ENCODE results near the gene KRTAP4-5.
"Not testable (repeated sequence)": the region's sequence is repeated elsewhere in the genome, so short reads cannot be mapped to it uniquely, and the experiment has no call there.

KRTAP4-5 gene

GRCh38 chr17:41149652-41149985 is at the start of gene KRTAP4-5:
Gene KRTAP4-5, minus strand, starts transcription at chr17:41149825. Its CDS starts 58 bp downstream, at chr17:41149767.
- no peaks in the 10 kb centered on the region for H3K4me1 ChIP-seq
- no peaks in the 10 kb centered on the region for H3K36me3 ChIP-seq (replicated peaks)
- no peaks in the 10 kb centered on the region; the same call in 1 of the 2 replicates for H3K9me3 ChIP-seq
- DNase-seq (ENCODE audit: low spot score in 2 of 2) = no peak
- H3K4me3 ChIP-seq = no peak within 1 kb of the TSS
- in situ Hi-C loops (cut with MboI; ENCODE audit: low sequenced_read_pairs) = no loop called here
- peaks cover 11% of the 10 kb centered on the region; the same call in 1 of the 2 replicates for H3K27me3 ChIP-seq (ENCODE audit: low read depth)

DNA sequence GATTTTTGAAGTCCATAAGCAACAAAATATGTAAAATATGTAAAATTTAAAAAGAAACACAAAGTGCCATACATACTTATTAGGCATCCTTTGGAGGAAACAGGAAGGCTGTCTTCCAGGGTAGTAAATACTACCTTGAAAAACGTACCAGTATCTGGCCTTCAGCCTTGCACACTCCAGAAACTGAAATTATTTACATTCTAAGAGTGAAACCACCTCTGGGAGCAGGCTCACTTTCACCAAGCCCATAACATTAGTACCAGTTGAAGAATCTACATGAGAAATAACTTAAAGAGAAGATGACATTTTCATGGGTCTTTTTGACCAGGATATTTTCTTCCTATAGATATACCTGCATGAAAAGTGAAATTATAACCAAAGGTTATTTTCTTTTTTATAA is 46.4 kb upstream of the KRTAP4-5 start:
- no peaks in the 10 kb centered on the region for H3K36me3 ChIP-seq (replicated peaks)
- in situ Hi-C loops (cut with MboI; ENCODE audit: low sequenced_read_pairs) = no loop called here
- H3K9me3 ChIP-seq = no peaks in the 10 kb centered on the region
- no peaks in the 10 kb centered on the region for H3K4me1 ChIP-seq
- H3K27me3 ChIP-seq (ENCODE audit: low read depth) = no peaks in the 10 kb centered on the region
- no peak for DNase-seq (ENCODE audit: low spot score in 2 of 2)
- no peak overlapping the region for H3K4me3 ChIP-seq

DNA sequence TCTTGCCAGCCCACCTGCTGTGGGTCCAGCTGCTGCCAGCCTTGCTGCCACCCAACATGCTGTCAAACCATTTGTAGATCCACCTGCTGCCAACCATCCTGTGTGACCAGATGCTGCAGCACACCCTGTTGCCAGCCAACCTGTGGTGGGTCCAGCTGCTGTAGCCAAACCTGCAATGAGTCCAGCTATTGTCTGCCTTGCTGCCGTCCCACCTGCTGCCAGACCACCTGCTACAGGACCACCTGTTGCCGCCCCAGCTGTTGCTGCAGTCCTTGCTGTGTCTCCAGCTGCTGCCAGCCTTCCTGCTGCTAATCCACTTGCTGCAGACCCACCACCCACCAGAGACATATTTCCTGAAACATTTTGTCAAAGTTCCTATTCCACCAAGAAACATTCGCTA is 40.7 kb upstream of the KRTAP4-5 start:
- in situ Hi-C loops (cut with MboI; ENCODE audit: low sequenced_read_pairs) = no loop called here
- Histone ChIP-seq H3K4me3 (no peak overlapping the region), H3K4me1 (no peaks in the 10 kb centered on the region), H3K9me3 (no peaks in the 10 kb centered on the region), H3K36me3 (replicated peaks) (no peaks in the 10 kb centered on the region), H3K27me3 (ENCODE audit: low read depth) (peaks cover 5% of the 10 kb centered on the region)
- no peak for DNase-seq (ENCODE audit: low spot score in 2 of 2)

GRCh38 chr17:41189837-41190318 is 40.3 kb upstream of the KRTAP4-5 start, which contains the start of gene KRTAP9-1:
Gene KRTAP9-1, plus strand, starts transcription at chr17:41189887. Its CDS starts 0 bp downstream, at chr17:41189887.
- H3K9me3 ChIP-seq; H3K4me3 ChIP-seq; in situ Hi-C loops (cut with MboI; ENCODE audit: low sequenced_read_pairs); H3K27me3 ChIP-seq (ENCODE audit: low read depth); DNase-seq (ENCODE audit: low spot score in 2 of 2); H3K4me1 ChIP-seq; H3K36me3 ChIP-seq (replicated peaks): not testable (repeated sequence)

GRCh38 chr17:41186872-41187271 is 37.2 kb upstream of the KRTAP4-5 start:
- H3K9me3 ChIP-seq = no peaks in the 10 kb centered on the region
- no peaks in the 10 kb centered on the region for H3K4me1 ChIP-seq
- in situ Hi-C loops (cut with MboI; ENCODE audit: low sequenced_read_pairs) = no loop called here
- no peak overlapping the region for H3K4me3 ChIP-seq
- H3K36me3 ChIP-seq (replicated peaks) = no peaks in the 10 kb centered on the region
- H3K27me3 ChIP-seq (ENCODE audit: low read depth) = peaks cover 5% of the 10 kb centered on the region
- no peak for DNase-seq (ENCODE audit: low spot score in 2 of 2)

- H3K27me3 ChIP-seq (ENCODE audit: low read depth) = peaks cover 5% of the 10 kb centered on the region
- no peaks in the 10 kb centered on the region for H3K9me3 ChIP-seq
- no peaks in the 10 kb centered on the region for H3K36me3 ChIP-seq (replicated peaks)
- no peaks in the 10 kb centered on the region for H3K4me1 ChIP-seq
- DNase-seq (ENCODE audit: low spot score in 2 of 2) = no peak
- no peak overlapping the region for H3K4me3 ChIP-seq
- in situ Hi-C loops (cut with MboI; ENCODE audit: low sequenced_read_pairs) = no loop called here
Observed at GRCh38 chr17:41185001-41185400, 35.4 kb upstream of the KRTAP4-5 start.

- no peak within 1 kb of the TSS for H3K4me3 ChIP-seq
- H3K9me3 ChIP-seq = no peaks in the 10 kb centered on the region
- in situ Hi-C loops (cut with MboI; ENCODE audit: low sequenced_read_pairs) = no loop called here
- no peak for DNase-seq (ENCODE audit: low spot score in 2 of 2)
- H3K4me1 ChIP-seq = no peaks in the 10 kb centered on the region
- H3K36me3 ChIP-seq (replicated peaks) = no peaks in the 10 kb centered on the region
- peaks cover 5% of the 10 kb centered on the region for H3K27me3 ChIP-seq (ENCODE audit: low read depth)
Observed at GRCh38 chr17:41184480-41184961, 34.9 kb upstream of the KRTAP4-5 start, which contains the start of gene KRTAP4-1. Gene KRTAP4-1, minus strand, starts transcription at chr17:41184911. Its CDS starts 57 bp downstream, at chr17:41184854.

DNA sequence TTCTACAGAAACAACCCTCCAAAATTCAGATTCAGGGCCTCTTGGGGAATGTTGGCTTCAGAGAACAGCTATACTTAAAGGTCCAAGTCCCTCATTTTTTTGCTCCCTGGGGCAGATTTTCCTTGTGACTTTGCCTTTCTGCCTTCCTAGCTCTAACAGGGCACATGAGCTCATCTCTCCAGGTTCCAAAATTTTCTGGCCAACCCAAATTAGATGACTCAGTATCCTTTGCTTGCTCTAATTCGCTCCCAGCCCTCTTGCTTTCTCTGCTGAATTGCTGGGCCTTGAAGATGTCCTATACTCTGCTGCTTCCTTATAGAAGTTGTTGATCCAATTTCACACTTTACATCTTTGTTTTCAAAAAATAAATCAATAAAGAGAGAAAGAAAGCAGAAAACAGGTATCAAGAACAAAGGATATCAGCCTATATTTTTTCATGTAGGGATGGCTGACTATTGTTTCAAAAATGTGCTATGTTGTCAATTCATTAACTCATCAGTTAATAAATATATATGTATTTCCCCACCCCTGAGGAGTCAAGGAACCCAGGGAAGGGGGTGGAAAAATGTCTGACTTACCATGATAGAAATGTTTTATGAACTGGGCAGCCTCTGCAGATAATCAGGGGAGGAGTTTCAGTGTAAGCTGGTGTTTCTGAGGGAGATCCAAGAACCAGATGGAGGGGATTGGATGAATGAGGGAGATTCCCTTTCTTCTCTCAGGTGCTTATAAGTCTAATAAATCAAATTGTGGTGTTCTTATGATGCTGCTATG is 29.4 kb upstream of the KRTAP4-5 start:
- no peak for DNase-seq (ENCODE audit: low spot score in 2 of 2)
- Histone ChIP-seq H3K9me3 (no peaks in the 10 kb centered on the region), H3K4me1 (no peaks in the 10 kb centered on the region), H3K4me3 (no peak overlapping the region), H3K36me3 (replicated peaks) (no peaks in the 10 kb centered on the region), H3K27me3 (ENCODE audit: low read depth) (peaks cover 5% of the 10 kb centered on the region; the same call in 1 of the 2 replicates)
- in situ Hi-C loops (cut with MboI; ENCODE audit: low sequenced_read_pairs) = no loop called here

DNA sequence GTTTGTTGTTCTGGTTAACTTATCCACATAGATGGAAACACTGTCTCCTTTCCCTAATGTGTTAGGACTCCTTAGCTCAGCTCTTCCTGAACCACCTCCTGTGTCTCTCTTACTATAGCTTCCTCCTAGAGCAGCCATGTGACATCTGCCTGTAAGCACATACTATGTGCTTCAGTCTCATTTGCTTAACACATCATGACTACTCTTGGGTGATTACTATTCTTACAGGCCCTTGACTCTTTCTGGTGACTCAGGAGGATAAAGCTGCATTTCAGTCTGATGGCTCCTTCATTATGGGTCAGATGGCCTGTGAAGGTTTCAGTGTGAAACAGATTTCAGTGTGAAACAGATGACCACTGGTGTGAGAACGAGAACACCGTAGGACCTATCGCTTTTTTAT is 28.7 kb upstream of the KRTAP4-5 start:
- Histone ChIP-seq H3K36me3 (replicated peaks) (no peaks in the 10 kb centered on the region), H3K9me3 (no peaks in the 10 kb centered on the region), H3K4me3 (no peak overlapping the region), H3K4me1 (no peaks in the 10 kb centered on the region), H3K27me3 (ENCODE audit: low read depth) (peaks cover 5% of the 10 kb centered on the region; the same call in 1 of the 2 replicates)
- no peak for DNase-seq (ENCODE audit: low spot score in 2 of 2)
- in situ Hi-C loops (cut with MboI; ENCODE audit: low sequenced_read_pairs) = no loop called here

DNA sequence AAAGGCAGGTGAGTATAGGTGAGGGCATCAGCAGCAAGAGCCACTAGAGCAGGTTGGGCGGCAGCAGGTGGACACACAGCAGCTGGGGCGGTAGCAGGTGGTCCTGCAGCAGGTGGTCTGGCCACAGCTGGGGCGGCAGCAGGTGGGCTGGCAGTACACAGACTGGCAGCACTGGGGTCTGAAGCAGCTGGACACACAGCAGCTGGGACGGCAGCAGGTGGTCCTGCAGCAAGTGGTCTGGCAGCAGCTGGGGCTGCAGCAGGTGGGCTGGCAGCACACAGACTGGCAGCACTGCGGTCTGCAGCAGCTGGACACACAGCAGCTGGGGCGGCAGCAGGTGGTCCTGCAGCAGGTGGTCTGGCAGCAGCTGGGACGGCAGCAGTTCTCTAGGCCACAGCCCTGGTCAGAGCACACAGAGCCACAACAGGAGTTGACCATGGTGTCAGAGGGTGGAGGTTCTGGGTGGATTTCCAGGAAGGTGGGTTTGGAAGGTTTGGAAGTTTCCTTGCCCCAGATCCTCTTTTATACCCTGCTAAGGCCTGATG is 28.2 kb upstream of the KRTAP4-5 start, which contains the start of gene KRTAP4-2:
TSS of gene KRTAP4-2 (minus strand) at position 495 of the 545 bp plus-strand sequence. CDS start at position 438, 57 bp downstream.
- Histone ChIP-seq H3K36me3 (replicated peaks) (no peaks in the 10 kb centered on the region), H3K4me1 (no peaks in the 10 kb centered on the region), H3K4me3 (no peak within 1 kb of the TSS), H3K9me3 (no peaks in the 10 kb centered on the region), H3K27me3 (ENCODE audit: low read depth) (peaks cover 5% of the 10 kb centered on the region; the same call in 1 of the 2 replicates)
- in situ Hi-C loops (cut with MboI; ENCODE audit: low sequenced_read_pairs) = no loop called here
- no peak for DNase-seq (ENCODE audit: low spot score in 2 of 2)

DNA sequence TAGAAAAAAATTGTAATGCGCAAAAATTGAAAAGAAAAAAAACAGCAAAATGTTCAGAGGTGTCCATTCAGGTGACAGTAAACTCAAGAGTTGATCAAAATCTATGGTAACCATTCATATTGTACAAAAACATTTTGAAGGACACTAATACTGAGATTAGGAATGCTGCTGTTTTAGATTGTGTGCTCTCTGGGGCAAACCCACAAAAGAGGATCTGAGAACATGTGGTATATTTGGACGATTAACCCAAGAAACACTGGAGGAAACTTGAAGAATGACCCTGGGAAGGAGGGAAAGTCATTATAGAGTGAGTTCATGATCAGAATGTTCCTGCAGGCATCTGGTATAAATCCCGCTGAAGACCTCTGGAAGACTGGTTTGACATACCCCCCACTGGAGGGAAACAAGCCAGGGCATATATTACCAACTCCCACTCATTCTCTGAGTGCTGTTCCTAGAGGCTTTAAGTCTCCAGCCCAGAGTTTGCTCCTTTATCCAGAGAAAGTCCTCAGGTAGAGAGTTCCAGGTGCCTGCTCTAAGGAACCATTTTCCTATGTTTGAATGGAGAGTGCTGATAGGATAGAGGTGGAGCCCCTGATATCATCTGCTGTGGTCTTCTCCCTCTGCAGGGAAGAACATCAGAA is 27.2 kb upstream of the KRTAP4-5 start:
- Histone ChIP-seq H3K4me1 (no peaks in the 10 kb centered on the region), H3K4me3 (no peak overlapping the region), H3K9me3 (no peaks in the 10 kb centered on the region), H3K27me3 (ENCODE audit: low read depth) (peaks cover 5% of the 10 kb centered on the region; the same call in 1 of the 2 replicates), H3K36me3 (replicated peaks) (no peaks in the 10 kb centered on the region)
- no peak for DNase-seq (ENCODE audit: low spot score in 2 of 2)
- in situ Hi-C loops (cut with MboI; ENCODE audit: low sequenced_read_pairs) = no loop called here

DNA sequence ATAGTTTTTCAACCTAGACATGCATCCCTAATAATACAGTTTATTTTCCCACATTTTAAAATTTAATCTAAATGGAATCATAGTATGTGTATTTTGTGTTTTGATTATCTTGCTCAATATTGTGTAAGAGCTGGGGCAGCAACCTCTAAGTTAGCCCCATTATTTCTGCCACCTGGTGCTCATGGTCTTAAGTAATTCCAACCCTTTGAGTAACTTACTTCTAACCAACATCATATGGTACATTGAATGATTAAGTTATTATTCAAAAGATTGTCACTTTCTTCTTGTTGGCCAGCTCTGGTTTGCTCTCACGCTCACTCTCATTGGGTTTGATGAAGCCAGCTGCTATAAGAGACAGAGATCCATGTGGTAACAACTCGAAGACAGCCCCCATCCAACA is 22.3 kb upstream of the KRTAP4-5 start:
- H3K27me3 ChIP-seq (ENCODE audit: low read depth) = peaks cover under 1% of the 10 kb centered on the region; the same call in 1 of the 2 replicates
- no peak overlapping the region for H3K4me3 ChIP-seq
- H3K9me3 ChIP-seq = no peaks in the 10 kb centered on the region
- no peaks in the 10 kb centered on the region for H3K4me1 ChIP-seq
- in situ Hi-C loops (cut with MboI; ENCODE audit: low sequenced_read_pairs) = no loop called here
- no peaks in the 10 kb centered on the region for H3K36me3 ChIP-seq (replicated peaks)
- no peak for DNase-seq (ENCODE audit: low spot score in 2 of 2)

GRCh38 chr17:41168121-41168520 is 18.5 kb upstream of the KRTAP4-5 start, which contains the start of gene KRTAP4-3:
Gene KRTAP4-3, minus strand, starts transcription at chr17:41168221. Its CDS starts 49 bp downstream, at chr17:41168172.
- H3K27me3 ChIP-seq (ENCODE audit: low read depth) = no peaks in the 10 kb centered on the region
- in situ Hi-C loops (cut with MboI; ENCODE audit: low sequenced_read_pairs) = no loop called here
- no peak for DNase-seq (ENCODE audit: low spot score in 2 of 2)
- H3K9me3 ChIP-seq = no peaks in the 10 kb centered on the region
- H3K36me3 ChIP-seq (replicated peaks) = no peaks in the 10 kb centered on the region
- no peak within 1 kb of the TSS for H3K4me3 ChIP-seq
- no peaks in the 10 kb centered on the region for H3K4me1 ChIP-seq

Measured in HAP-1 (cell line).